ENCODE results near the gene SLC35E1. TPM values are rescaled to one million over a fixed set of nuclear protein-coding genes. Genes with fewer than 3 reads are reported as not detected.

SLC35E1 gene
- total RNA-seq, 1 donor from 2014 or later: 26.8 TPM

DNA sequence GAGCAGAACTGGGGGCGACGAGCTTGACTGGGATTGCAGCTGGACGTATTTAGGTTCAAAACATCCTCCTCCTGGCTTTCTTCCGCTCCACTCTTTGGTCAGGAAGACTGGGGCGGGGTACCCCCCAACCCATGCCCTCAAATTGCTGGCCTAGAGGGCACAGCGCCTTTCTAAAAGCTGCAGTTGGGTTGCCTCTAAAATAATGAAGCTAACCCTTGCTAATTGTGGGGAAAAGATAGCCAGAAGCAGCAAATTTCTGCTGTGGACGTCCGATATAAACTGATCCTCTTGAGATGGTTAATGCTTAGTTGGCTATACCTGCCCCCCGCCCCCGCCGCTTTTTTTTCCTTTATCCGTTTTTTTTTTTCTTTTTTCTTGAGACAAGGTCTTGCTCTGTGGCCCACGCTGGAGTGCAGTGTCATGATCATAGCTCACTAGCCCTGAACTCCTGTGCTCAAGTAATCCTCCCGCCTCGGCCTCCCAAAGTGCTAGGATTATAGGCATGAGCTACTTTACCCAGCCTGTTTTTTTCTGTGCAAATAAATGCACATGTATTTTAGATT lies 29.2 kb downstream of the SLC35E1 start:
- peak overlapping the region; percentile 96 for H3K27ac ChIP-seq (replicated peaks)
- TF ChIP-seq, protein P1, sequence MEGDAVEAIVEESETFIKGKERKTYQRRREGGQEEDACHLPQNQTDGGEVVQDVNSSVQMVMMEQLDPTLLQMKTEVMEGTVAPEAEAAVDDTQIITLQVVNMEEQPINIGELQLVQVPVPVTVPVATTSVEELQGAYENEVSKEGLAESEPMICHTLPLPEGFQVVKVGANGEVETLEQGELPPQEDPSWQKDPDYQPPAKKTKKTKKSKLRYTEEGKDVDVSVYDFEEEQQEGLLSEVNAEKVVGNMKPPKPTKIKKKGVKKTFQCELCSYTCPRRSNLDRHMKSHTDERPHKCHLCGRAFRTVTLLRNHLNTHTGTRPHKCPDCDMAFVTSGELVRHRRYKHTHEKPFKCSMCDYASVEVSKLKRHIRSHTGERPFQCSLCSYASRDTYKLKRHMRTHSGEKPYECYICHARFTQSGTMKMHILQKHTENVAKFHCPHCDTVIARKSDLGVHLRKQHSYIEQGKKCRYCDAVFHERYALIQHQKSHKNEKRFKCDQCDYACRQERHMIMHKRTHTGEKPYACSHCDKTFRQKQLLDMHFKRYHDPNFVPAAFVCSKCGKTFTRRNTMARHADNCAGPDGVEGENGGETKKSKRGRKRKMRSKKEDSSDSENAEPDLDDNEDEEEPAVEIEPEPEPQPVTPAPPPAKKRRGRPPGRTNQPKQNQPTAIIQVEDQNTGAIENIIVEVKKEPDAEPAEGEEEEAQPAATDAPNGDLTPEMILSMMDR (IDR thresholded peaks at IDR 0.05; ENCODE audit: borderline replicate concordance): no peak
- intact Hi-C loops (cut with micrococcal nuclease): no loop called here
- peak overlapping the region; percentile 84 for H3K4me3 ChIP-seq
- H3K9me3 ChIP-seq (replicated peaks): no peaks in the 10 kb centered on the region
- no peak for DNase-seq
- H3K27me3 ChIP-seq (ENCODE audit: low read depth): no peaks in the 10 kb centered on the region
- peaks cover 22% of the 10 kb centered on the region for H3K36me3 ChIP-seq
- H3K4me1 ChIP-seq: peaks cover 61% of the 10 kb centered on the region

DNA sequence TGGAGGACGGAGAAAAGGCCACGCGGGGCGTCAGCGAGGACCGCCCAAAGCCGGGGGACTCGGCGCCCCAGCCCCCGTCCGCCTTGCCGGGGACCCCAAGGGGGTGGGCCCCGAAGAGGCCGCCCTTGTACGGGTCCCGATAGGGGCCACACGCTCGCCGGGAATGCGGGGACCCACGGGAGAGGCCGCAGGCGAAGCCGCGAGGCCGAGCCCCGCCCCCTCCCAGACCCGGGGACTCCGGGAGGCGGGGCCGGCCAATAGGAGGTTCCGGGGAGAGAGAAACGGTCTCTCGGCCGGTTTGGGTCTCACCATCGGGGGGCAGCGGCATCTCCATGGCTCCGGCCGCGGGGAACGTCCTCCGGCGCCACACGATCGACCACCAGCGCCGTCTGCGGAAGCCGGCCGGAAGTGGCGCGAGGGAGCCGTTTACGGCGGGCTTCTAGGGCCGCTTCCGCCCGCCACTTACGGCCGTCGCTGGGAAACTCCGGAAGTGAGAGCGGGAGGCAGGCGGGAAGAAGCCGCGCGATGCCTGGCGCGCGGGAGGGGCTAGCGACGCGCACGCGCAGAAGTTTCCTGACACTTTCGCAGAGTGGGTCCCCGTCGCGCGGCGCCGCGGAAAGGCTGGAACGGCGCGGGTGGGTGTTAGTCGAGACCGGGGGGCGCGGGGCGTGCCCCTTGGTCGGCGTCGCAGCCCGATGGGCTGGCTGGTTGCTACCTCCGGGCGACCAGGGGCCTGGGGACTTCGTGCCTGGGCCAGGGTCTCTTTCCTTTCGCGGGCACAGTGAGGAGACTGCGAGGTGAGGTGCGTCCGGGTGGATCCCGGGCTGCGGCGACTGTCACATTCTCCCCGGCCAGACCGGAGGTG lies 29.9 kb downstream of the SLC35E1 start, which contains the start of gene CHERP:
TSS of gene CHERP (minus strand) at position 393 of the 865 bp plus-strand sequence. CDS start at position 334, 59 bp downstream.
- H3K4me3 ChIP-seq: peak within 1 kb of the TSS; percentile 84
- intact Hi-C loops (cut with micrococcal nuclease): no loop called here
- H3K4me1 ChIP-seq: peaks cover 66% of the 10 kb centered on the region

DNA sequence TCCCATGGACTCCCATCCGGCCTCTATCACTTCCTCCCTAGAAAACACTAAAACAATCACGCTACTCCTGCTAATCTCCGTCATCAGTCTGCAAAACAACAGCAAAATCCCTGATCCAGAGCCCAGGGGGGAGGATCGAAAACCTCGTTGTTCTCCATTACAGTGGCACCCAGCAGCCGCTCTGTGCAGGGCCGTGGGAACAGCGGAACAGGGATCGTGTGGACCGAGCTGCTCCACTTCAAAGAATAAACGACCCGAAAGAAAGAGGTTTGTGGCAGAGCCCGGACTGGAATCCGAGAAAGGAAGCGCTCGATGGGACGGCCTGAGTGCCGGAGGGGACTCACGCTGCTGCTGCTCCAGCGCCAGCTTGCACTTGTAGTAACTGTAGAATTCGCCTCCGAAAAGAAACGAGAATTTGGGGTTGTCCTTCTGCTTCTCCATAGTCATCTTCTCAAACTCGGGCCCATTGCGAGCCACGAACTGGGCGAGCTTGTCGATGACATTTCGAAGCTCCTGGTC lies 30.6 kb downstream of the SLC35E1 start:
- Histone ChIP-seq H3K4me3 (peak overlapping the region; percentile 84), H3K36me3 (peaks cover 32% of the 10 kb centered on the region), H3K4me1 (peaks cover 66% of the 10 kb centered on the region), H3K27me3 (ENCODE audit: low read depth) (no peaks in the 10 kb centered on the region), H3K27ac (replicated peaks) (peak overlapping the region; percentile 96), H3K9me3 (replicated peaks) (no peaks in the 10 kb centered on the region)
- no peak for DNase-seq
- TF ChIP-seq, protein P1 (IDR thresholded peaks at IDR 0.05; ENCODE audit: borderline replicate concordance): no peak
- intact Hi-C loops (cut with micrococcal nuclease): no loop called here

More for the DNA sequence above, 29.9 kb downstream of the SLC35E1 start, which contains the start of gene CHERP:
- Histone ChIP-seq H3K9me3 (replicated peaks) (no peaks in the 10 kb centered on the region), H3K36me3 (peaks cover 26% of the 10 kb centered on the region), H3K27ac (replicated peaks) (peak within 1 kb of the TSS; percentile 96), H3K27me3 (ENCODE audit: low read depth) (no peaks in the 10 kb centered on the region)
- peak; percentile 94 for DNase-seq
- TF ChIP-seq, protein P1 (IDR thresholded peaks at IDR 0.05; ENCODE audit: borderline replicate concordance): peak; percentile 11

DNA sequence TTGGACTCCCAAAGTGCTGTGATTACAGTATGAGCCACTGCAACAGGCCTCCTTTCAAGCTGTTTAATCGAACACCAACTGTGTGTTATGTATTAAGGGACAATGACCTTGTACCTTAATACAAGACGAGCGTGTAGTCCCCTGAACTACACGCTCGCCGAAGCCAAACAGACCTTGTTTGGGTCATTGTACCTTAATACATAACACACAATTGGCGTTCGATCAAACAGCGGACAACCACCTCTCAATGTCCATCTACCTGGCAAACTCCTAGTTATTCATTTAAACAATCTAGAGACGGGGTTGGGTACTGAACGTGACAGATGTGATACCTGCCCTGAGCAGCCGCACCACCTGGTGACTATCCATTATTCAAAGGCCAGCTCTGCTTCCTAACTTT lies 31.3 kb downstream of the SLC35E1 start:
- no peak overlapping the region for H3K27ac ChIP-seq (replicated peaks)

DNA sequence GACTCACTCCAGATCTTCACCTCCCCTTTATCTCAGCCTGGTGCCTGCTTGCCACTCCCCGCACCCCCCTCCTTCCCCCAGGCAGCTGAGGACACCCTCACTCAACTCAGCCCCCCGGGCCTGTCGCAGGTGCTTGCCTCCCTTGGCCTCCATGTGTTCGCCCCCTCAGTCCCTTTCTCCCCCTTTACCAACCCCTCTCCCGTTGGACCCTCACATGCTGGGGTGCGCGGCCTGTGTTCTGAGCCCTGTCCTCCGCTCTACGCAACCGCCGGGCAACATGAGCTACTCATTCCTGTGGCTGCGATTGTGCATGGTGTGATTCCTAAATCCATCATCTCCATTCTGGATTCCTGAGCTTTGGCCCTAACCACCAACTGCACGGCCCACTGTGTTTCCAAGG lies 35.1 kb downstream of the SLC35E1 start:
- Histone ChIP-seq H3K4me1 (peaks cover 44% of the 10 kb centered on the region), H3K27me3 (ENCODE audit: low read depth) (no peaks in the 10 kb centered on the region), H3K36me3 (peaks cover 76% of the 10 kb centered on the region), H3K4me3 (no peak overlapping the region), H3K27ac (replicated peaks) (no peak overlapping the region), H3K9me3 (replicated peaks) (no peaks in the 10 kb centered on the region)
- TF ChIP-seq, protein P1 (IDR thresholded peaks at IDR 0.05; ENCODE audit: borderline replicate concordance): no peak
- intact Hi-C loops (cut with micrococcal nuclease): no loop called here
- DNase-seq: no peak

More for the DNA sequence above, 31.3 kb downstream of the SLC35E1 start:
- peaks cover 39% of the 10 kb centered on the region for H3K36me3 ChIP-seq
- intact Hi-C loops (cut with micrococcal nuclease): no loop called here
- no peaks in the 10 kb centered on the region for H3K9me3 ChIP-seq (replicated peaks)
- H3K27me3 ChIP-seq (ENCODE audit: low read depth): no peaks in the 10 kb centered on the region
- TF ChIP-seq, protein P1 (IDR thresholded peaks at IDR 0.05; ENCODE audit: borderline replicate concordance): no peak
- peak overlapping the region; percentile 84 for H3K4me3 ChIP-seq
- H3K4me1 ChIP-seq: peaks cover 66% of the 10 kb centered on the region
- no peak for DNase-seq

All from left ventricle myocardium inferior (tissue), 1 donor.